ENCODE measurements around the gene TAOK1. TPM values are rescaled to one million over a fixed set of nuclear protein-coding genes. Genes with fewer than 3 reads are reported as not detected.
A peak's percentile ranks its signal among the peaks of the same experiment; 100 is the strongest.

The TAOK1 gene
- total RNA-seq, 1 donor from 2014 or later = 36.0 TPM

- no peaks in the 10 kb centered on the region for H3K9me3 ChIP-seq (ENCODE audit: control insufficient read depth in 3 of 3, low read length in 3 of 3)
- no peak overlapping the region for H3K27ac ChIP-seq (ENCODE audit: low read depth, low read length)
- H3K4me3 ChIP-seq (ENCODE audit: low read length in 3 of 3) = no peak overlapping the region
- H3K36me3 ChIP-seq (ENCODE audit: control insufficient read depth in 3 of 3, insufficient read depth in 3 of 3, low read length in 3 of 3) = no peaks in the 10 kb centered on the region
- peaks cover 11 to 15% (median 11%) of the 10 kb centered on the region in 3 donors for H3K4me1 ChIP-seq (ENCODE audit: control insufficient read depth in 3 of 3, insufficient read depth in 3 of 3, low read length in 3 of 3)
- H3K27me3 ChIP-seq (ENCODE audit: control insufficient read depth in 3 of 3, insufficient read depth in 3 of 3, low read length in 3 of 3) = no peaks in the 10 kb centered on the region
- H3K9ac ChIP-seq (ENCODE audit: low read depth in 1 of 3, low read length in 3 of 3) = peak overlapping the region in 1 of 3 donors; percentile 61
Measured at GRCh38 chr17:29433541-29433940, 43.4 kb downstream of the TAOK1 start.

GRCh38 chr17:29434550-29434949 lies 44.4 kb downstream of the TAOK1 start:
- H3K27me3 ChIP-seq (ENCODE audit: control insufficient read depth in 3 of 3, insufficient read depth in 3 of 3, low read length in 3 of 3) = no peaks in the 10 kb centered on the region
- peaks cover 11 to 15% (median 11%) of the 10 kb centered on the region in 3 donors for H3K4me1 ChIP-seq (ENCODE audit: control insufficient read depth in 3 of 3, insufficient read depth in 3 of 3, low read length in 3 of 3)
- no peak overlapping the region for H3K27ac ChIP-seq (ENCODE audit: low read depth, low read length)
- no peak overlapping the region for H3K4me3 ChIP-seq (ENCODE audit: low read length in 3 of 3)
- no peaks in the 10 kb centered on the region for H3K36me3 ChIP-seq (ENCODE audit: control insufficient read depth in 3 of 3, insufficient read depth in 3 of 3, low read length in 3 of 3)
- no peak overlapping the region for H3K9ac ChIP-seq (ENCODE audit: low read depth in 1 of 3, low read length in 3 of 3)
- no peaks in the 10 kb centered on the region for H3K9me3 ChIP-seq (ENCODE audit: control insufficient read depth in 3 of 3, low read length in 3 of 3)

DNA sequence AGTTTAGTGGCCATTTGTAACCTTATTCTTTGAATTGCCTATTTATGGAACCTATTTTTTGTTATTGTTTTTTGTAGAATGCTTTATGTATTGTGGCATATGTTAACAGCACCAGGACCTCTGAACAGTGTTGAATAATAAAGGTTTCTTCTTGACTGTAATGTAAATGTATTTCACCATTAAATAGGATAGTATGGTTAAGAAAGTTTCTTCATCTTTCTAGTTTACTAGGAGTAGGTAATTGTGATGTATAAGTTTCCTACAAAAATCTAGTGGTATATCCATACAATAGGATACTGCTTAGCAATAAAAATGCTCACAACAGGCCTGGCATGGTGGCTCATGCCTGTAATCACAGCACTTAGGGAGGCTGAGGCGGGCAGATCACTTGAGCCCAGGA lies 52.3 kb downstream of the TAOK1 start:
- no peaks in the 10 kb centered on the region for H3K27me3 ChIP-seq (ENCODE audit: control insufficient read depth in 3 of 3, insufficient read depth in 3 of 3, low read length in 3 of 3)
- H3K4me3 ChIP-seq (ENCODE audit: low read length in 3 of 3) = no peak overlapping the region
- H3K9ac ChIP-seq (ENCODE audit: low read depth in 1 of 3, low read length in 3 of 3) = no peak overlapping the region

GRCh38 chr17:29443041-29443739 lies 53.0 kb downstream of the TAOK1 start:
- Histone ChIP-seq H3K27ac (ENCODE audit: low read depth, low read length) (no peak overlapping the region), H3K4me1 (ENCODE audit: control insufficient read depth in 3 of 3, insufficient read depth in 3 of 3, low read length in 3 of 3) (peaks cover 0 to 5% (median 0%) of the 10 kb centered on the region in 3 donors), H3K9me3 (ENCODE audit: control insufficient read depth in 3 of 3, low read length in 3 of 3) (no peaks in the 10 kb centered on the region), H3K27me3 (ENCODE audit: control insufficient read depth in 3 of 3, insufficient read depth in 3 of 3, low read length in 3 of 3) (no peaks in the 10 kb centered on the region), H3K9ac (ENCODE audit: low read depth in 1 of 3, low read length in 3 of 3) (no peak overlapping the region), H3K36me3 (ENCODE audit: control insufficient read depth in 3 of 3, insufficient read depth in 3 of 3, low read length in 3 of 3) (no peaks in the 10 kb centered on the region), H3K4me3 (ENCODE audit: low read length in 3 of 3) (no peak overlapping the region)

More for the DNA sequence above, 52.3 kb downstream of the TAOK1 start:
- Histone ChIP-seq H3K9me3 (ENCODE audit: control insufficient read depth in 3 of 3, low read length in 3 of 3) (no peaks in the 10 kb centered on the region), H3K27ac (ENCODE audit: low read depth, low read length) (no peak overlapping the region), H3K36me3 (ENCODE audit: control insufficient read depth in 3 of 3, insufficient read depth in 3 of 3, low read length in 3 of 3) (no peaks in the 10 kb centered on the region), H3K4me1 (ENCODE audit: control insufficient read depth in 3 of 3, insufficient read depth in 3 of 3, low read length in 3 of 3) (peaks cover 0 to 5% (median 0%) of the 10 kb centered on the region in 3 donors)

DNA sequence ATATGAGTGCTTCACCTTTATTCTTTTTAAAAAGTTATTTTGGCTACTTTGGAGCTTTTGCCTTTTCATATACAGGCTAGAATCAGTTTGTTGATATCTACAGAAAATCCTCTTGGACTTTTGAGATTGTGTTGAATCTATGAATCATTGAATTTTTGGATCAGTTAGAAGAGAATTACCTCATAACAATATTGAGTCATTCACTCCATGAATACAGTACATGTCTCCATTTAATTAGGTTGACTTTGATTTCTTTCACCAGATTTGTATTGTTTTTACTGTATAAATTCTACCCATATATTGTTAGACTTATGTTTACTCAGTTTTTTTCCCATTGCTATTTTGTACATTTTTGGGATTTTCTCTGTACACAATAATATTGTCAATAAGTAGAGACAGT lies 54.4 kb downstream of the TAOK1 start:
- Histone ChIP-seq H3K27ac (ENCODE audit: low read depth, low read length) (no peak overlapping the region), H3K36me3 (ENCODE audit: control insufficient read depth in 3 of 3, insufficient read depth in 3 of 3, low read length in 3 of 3) (no peaks in the 10 kb centered on the region), H3K27me3 (ENCODE audit: control insufficient read depth in 3 of 3, insufficient read depth in 3 of 3, low read length in 3 of 3) (no peaks in the 10 kb centered on the region), H3K4me1 (ENCODE audit: control insufficient read depth in 3 of 3, insufficient read depth in 3 of 3, low read length in 3 of 3) (peaks cover 0 to 3% (median 0%) of the 10 kb centered on the region in 3 donors), H3K4me3 (ENCODE audit: low read length in 3 of 3) (no peak overlapping the region), H3K9me3 (ENCODE audit: control insufficient read depth in 3 of 3, low read length in 3 of 3) (no peaks in the 10 kb centered on the region), H3K9ac (ENCODE audit: low read depth in 1 of 3, low read length in 3 of 3) (no peak overlapping the region)

DNA sequence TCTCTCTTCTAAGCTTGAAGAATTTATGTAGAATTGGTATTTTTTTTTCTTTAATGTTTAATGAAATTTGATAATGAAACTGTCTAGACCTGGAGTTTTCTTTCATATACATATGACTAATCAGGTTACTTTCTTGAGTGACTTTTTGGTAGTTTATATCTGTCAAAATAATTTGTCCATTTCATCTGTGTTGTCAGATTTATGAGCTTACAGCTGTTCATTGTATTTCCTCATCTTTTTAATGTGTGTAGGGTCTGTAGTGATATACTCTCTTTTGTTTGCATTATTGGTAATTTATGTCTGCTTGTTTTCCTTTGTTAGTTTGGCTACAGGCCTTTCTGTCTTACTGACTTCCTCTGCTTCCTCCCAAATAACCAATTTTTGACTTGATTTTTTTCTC lies 55.7 kb downstream of the TAOK1 start:
- H3K4me3 ChIP-seq (ENCODE audit: low read length in 3 of 3) = no peak overlapping the region
- no peak overlapping the region for H3K27ac ChIP-seq (ENCODE audit: low read depth, low read length)
- no peaks in the 10 kb centered on the region for H3K27me3 ChIP-seq (ENCODE audit: control insufficient read depth in 3 of 3, insufficient read depth in 3 of 3, low read length in 3 of 3)
- H3K36me3 ChIP-seq (ENCODE audit: control insufficient read depth in 3 of 3, insufficient read depth in 3 of 3, low read length in 3 of 3) = no peaks in the 10 kb centered on the region
- no peak overlapping the region for H3K9ac ChIP-seq (ENCODE audit: low read depth in 1 of 3, low read length in 3 of 3)
- H3K9me3 ChIP-seq (ENCODE audit: control insufficient read depth in 3 of 3, low read length in 3 of 3) = no peaks in the 10 kb centered on the region
- H3K4me1 ChIP-seq (ENCODE audit: control insufficient read depth in 3 of 3, insufficient read depth in 3 of 3, low read length in 3 of 3) = peaks cover 2 to 4% (median 3%) of the 10 kb centered on the region in 3 donors

GRCh38 chr17:29449865-29450671 lies 59.9 kb downstream of the TAOK1 start:
- no peak overlapping the region for H3K4me3 ChIP-seq (ENCODE audit: low read length in 3 of 3)
- peaks cover 0 to 9% (median 4%) of the 10 kb centered on the region in 3 donors for H3K4me1 ChIP-seq (ENCODE audit: control insufficient read depth in 3 of 3, insufficient read depth in 3 of 3, low read length in 3 of 3)
- no peak overlapping the region for H3K27ac ChIP-seq (ENCODE audit: low read depth, low read length)

DNA sequence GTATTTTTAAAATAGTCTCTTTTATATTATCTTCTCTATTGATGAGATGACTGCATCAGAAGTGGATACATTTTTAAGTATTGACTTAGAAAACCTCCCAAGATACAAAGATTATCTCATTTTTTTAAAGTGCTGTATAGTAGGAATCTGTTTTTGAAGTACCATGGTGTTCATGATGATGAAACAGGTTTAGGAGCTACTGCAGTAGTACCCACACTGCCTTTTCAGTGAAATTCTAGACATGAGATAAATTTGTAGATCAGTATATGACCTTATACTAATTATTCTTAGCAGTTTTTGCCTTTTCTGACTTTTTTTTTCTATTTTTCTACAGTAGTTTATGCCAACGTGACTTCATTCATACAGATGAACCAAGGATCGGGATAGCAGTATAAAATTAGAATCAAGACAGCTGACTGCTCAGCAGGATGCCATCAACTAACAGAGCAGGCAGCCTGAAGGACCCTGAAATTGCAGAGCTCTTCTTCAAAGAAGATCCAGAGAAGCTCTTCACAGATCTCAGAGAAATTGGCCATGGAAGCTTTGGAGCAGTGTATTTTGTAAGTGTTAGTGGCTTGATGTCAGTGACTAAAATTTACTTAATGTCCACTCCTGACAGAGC lies 61.1 kb downstream of the TAOK1 start:
- Histone ChIP-seq H3K4me3 (ENCODE audit: low read length in 3 of 3) (no peak overlapping the region), H3K27me3 (ENCODE audit: control insufficient read depth in 3 of 3, insufficient read depth in 3 of 3, low read length in 3 of 3) (no peaks in the 10 kb centered on the region), H3K9me3 (ENCODE audit: control insufficient read depth in 3 of 3, low read length in 3 of 3) (no peaks in the 10 kb centered on the region), H3K9ac (ENCODE audit: low read depth in 1 of 3, low read length in 3 of 3) (peak overlapping the region in 1 of 3 donors; percentile 51), H3K27ac (ENCODE audit: low read depth, low read length) (peak overlapping the region; percentile 13), H3K36me3 (ENCODE audit: control insufficient read depth in 3 of 3, insufficient read depth in 3 of 3, low read length in 3 of 3) (peaks cover 0 to 16% (median 7%) of the 10 kb centered on the region in 3 donors), H3K4me1 (ENCODE audit: control insufficient read depth in 3 of 3, insufficient read depth in 3 of 3, low read length in 3 of 3) (peaks cover 0 to 9% (median 4%) of the 10 kb centered on the region in 3 donors)

More at GRCh38 chr17:29449865-29450671, 59.9 kb downstream of the TAOK1 start:
- Histone ChIP-seq H3K27me3 (ENCODE audit: control insufficient read depth in 3 of 3, insufficient read depth in 3 of 3, low read length in 3 of 3) (no peaks in the 10 kb centered on the region), H3K9me3 (ENCODE audit: control insufficient read depth in 3 of 3, low read length in 3 of 3) (no peaks in the 10 kb centered on the region), H3K9ac (ENCODE audit: low read depth in 1 of 3, low read length in 3 of 3) (no peak overlapping the region), H3K36me3 (ENCODE audit: control insufficient read depth in 3 of 3, insufficient read depth in 3 of 3, low read length in 3 of 3) (peaks cover 0 to 13% (median 7%) of the 10 kb centered on the region in 3 donors)

GRCh38 chr17:29458066-29458465 lies 67.9 kb downstream of the TAOK1 start:
- Histone ChIP-seq H3K9ac (ENCODE audit: low read depth in 1 of 3, low read length in 3 of 3) (no peak overlapping the region), H3K27me3 (ENCODE audit: control insufficient read depth in 3 of 3, insufficient read depth in 3 of 3, low read length in 3 of 3) (no peaks in the 10 kb centered on the region), H3K4me3 (ENCODE audit: low read length in 3 of 3) (no peak overlapping the region), H3K27ac (ENCODE audit: low read depth, low read length) (no peak overlapping the region), H3K4me1 (ENCODE audit: control insufficient read depth in 3 of 3, insufficient read depth in 3 of 3, low read length in 3 of 3) (peaks cover 0 to 7% (median 4%) of the 10 kb centered on the region in 3 donors), H3K36me3 (ENCODE audit: control insufficient read depth in 3 of 3, insufficient read depth in 3 of 3, low read length in 3 of 3) (peaks cover 0 to 7% (median 0%) of the 10 kb centered on the region in 3 donors), H3K9me3 (ENCODE audit: control insufficient read depth in 3 of 3, low read length in 3 of 3) (no peaks in the 10 kb centered on the region)

All from skeletal muscle tissue (tissue), 4 donors.